ENCODE data around the gene SHANK3. TPM values are rescaled to one million over a fixed set of nuclear protein-coding genes. Genes with fewer than 3 reads are reported as not detected.

SHANK3 gene
- total RNA-seq, 1 donor from 2014 or later: not detected

DNA sequence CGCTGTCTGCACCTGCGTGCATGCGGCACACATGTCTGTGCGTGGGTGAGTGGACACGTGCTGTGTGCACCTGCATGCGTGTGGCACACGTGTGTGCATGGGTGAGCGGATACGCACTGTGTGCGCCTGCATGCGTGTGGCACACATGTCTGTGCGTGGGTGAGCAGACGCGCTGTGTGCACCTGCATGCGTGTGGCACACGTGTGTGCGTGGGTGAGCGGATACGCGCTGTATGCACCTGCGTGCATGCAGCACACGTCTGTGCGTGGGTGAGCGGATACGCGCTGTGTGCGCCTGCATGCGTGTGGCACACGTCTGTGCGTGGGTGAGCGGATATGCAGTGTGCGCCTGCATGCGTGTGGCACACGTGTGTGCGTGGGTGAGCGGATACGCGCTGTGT lies 38.3 kb downstream of the SHANK3 start:
- no peak overlapping the region for H3K27ac Mint-ChIP-seq
- TF ChIP-seq, protein P1, sequence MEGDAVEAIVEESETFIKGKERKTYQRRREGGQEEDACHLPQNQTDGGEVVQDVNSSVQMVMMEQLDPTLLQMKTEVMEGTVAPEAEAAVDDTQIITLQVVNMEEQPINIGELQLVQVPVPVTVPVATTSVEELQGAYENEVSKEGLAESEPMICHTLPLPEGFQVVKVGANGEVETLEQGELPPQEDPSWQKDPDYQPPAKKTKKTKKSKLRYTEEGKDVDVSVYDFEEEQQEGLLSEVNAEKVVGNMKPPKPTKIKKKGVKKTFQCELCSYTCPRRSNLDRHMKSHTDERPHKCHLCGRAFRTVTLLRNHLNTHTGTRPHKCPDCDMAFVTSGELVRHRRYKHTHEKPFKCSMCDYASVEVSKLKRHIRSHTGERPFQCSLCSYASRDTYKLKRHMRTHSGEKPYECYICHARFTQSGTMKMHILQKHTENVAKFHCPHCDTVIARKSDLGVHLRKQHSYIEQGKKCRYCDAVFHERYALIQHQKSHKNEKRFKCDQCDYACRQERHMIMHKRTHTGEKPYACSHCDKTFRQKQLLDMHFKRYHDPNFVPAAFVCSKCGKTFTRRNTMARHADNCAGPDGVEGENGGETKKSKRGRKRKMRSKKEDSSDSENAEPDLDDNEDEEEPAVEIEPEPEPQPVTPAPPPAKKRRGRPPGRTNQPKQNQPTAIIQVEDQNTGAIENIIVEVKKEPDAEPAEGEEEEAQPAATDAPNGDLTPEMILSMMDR (IDR thresholded peaks at IDR 0.05): no peak
- no peak overlapping the region for H3K4me3 Mint-ChIP-seq
- no peaks in the 10 kb centered on the region for H3K4me1 Mint-ChIP-seq
- H3K36me3 Mint-ChIP-seq (ENCODE audit: low read depth): no peaks in the 10 kb centered on the region
- no peaks in the 10 kb centered on the region for H3K9me3 Mint-ChIP-seq
- DNase-seq (no peak), ATAC-seq (ENCODE audit: low read depth) (no peak)
- H3K27me3 Mint-ChIP-seq: no peaks in the 10 kb centered on the region
- intact Hi-C loops (cut with micrococcal nuclease): no loop called here
- CTCF ChIA-PET: no interaction called here
- POLR2A ChIA-PET: no interaction called here

DNA sequence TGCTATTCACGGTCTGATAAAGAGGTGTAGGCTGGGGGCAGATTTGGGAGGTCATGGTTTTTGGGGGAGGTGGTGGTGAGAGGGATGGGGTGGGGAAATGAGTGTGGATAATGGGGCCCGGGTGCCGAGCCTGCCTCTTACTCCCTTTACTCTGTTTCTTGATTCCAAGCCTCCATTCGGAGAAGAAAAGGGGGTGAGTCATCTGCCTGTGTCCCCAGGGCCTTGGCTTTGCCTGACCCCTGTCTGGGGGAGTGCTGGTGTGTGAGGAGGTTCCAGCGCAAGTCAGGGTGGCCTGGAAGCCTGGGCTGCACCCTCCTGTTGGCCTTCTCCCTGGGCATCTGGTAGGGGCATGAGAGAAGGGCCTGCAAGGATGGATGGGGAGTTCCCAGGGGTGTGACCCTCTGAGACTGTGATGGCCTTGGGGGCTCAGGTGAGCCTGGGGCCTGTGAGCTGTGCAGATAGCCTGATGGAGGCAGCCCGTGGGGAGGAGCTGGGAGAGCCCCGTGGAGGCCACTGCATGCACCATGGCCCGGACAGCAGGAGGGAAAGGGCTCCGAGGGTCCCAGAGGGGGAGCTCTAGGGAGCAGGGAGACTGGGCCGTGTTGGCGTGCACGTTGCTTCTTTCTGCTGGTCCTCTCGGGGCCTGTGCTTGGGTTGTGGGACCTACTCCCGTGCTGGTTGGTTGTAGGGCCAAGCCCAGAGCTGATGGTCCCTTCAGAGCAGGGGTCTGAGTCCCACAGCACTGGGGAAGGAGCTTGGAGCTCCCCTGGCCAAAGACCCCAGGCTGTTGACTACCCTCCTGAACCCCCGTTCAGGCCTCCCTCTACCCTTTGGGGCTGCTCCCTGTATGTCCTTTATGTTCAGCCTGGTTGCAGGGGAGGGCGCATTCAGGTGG lies 39.1 kb downstream of the SHANK3 start:
- intact Hi-C loops (cut with micrococcal nuclease): no loop called here

DNA sequence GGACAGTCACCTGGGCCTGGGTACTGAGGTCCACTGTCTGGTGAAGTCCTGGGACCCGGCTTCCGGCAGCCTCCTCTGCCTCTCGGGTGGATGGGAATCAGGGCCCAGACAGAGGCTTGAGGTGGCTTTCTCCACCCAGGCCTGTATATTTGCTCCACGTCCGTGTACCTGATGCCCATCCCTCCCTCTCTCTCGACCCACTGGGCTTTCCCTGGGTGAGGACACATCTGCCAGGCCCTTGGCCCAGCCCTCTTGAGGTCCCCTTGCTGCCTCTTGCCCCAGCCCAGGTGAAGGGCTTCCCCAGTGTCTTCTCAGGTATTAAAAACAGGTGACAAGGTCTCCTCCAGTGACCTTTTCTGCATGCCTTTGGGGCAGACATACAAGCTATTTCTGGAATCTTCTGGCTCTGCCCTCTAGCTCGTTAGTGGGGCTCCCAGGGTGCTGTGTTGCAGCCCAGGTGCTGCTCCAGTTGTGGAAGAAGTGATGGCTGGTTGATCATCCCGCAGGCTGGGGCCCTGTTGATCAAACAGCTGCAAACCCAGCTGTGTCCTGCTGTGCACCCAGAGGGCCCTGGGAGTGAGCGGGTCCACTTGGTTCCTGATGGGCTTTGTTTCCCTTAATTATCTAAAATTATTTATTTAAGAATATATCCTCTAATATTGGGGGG lies 39.9 kb downstream of the SHANK3 start:
- intact Hi-C loops (cut with micrococcal nuclease): no loop called here
- Mint-ChIP-seq H3K27me3 (no peaks in the 10 kb centered on the region), H3K4me3 (no peak overlapping the region), H3K4me1 (no peaks in the 10 kb centered on the region), H3K27ac (no peak overlapping the region), H3K36me3 (ENCODE audit: low read depth) (no peaks in the 10 kb centered on the region), H3K9me3 (no peaks in the 10 kb centered on the region)
- TF ChIP-seq, protein P1 (IDR thresholded peaks at IDR 0.05): no peak
- POLR2A ChIA-PET: no interaction called here
- CTCF ChIA-PET: no interaction called here
- ATAC-seq (ENCODE audit: low read depth): no peak
- no peak for DNase-seq

More for the DNA sequence above, 39.1 kb downstream of the SHANK3 start:
- Mint-ChIP-seq H3K27ac (no peak overlapping the region), H3K4me1 (no peaks in the 10 kb centered on the region), H3K4me3 (no peak overlapping the region), H3K27me3 (no peaks in the 10 kb centered on the region), H3K9me3 (no peaks in the 10 kb centered on the region), H3K36me3 (ENCODE audit: low read depth) (no peaks in the 10 kb centered on the region)
- TF ChIP-seq, protein P1 (IDR thresholded peaks at IDR 0.05): no peak
- DNase-seq: no peak
- POLR2A ChIA-PET: no interaction called here
- CTCF ChIA-PET: no interaction called here
- no peak for ATAC-seq (ENCODE audit: low read depth)

DNA sequence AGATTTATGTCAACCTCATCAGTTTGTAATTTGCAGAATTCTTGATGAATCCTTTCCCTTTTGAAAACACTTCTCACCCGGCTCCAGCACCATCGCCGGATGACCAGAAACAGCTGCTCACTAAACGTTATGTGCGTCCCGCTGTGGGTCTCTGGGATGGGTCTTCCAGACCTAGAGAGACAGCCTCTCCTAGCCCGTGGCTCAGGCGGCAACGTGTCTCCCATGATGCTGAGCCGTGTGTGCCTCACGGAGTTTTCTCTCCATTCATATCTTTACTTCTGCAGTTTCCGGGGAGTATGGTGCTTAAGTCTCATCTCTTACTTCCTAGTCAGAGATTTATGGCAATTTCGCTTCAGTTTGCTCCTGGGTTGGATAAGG lies 40.4 kb downstream of the SHANK3 start:
- TF ChIP-seq, protein P1 (IDR thresholded peaks at IDR 0.05): no peak
- ChIA-PET CTCF (no interaction called here), POLR2A (no interaction called here)
- ATAC-seq (ENCODE audit: low read depth): no peak
- no peak overlapping the region for H3K4me3 Mint-ChIP-seq
- no peak for DNase-seq
- no peaks in the 10 kb centered on the region for H3K9me3 Mint-ChIP-seq
- no peaks in the 10 kb centered on the region for H3K36me3 Mint-ChIP-seq (ENCODE audit: low read depth)
- intact Hi-C loops (cut with micrococcal nuclease): no loop called here
- H3K27ac Mint-ChIP-seq: no peak overlapping the region
- no peaks in the 10 kb centered on the region for H3K4me1 Mint-ChIP-seq
- H3K27me3 Mint-ChIP-seq: no peaks in the 10 kb centered on the region

DNA sequence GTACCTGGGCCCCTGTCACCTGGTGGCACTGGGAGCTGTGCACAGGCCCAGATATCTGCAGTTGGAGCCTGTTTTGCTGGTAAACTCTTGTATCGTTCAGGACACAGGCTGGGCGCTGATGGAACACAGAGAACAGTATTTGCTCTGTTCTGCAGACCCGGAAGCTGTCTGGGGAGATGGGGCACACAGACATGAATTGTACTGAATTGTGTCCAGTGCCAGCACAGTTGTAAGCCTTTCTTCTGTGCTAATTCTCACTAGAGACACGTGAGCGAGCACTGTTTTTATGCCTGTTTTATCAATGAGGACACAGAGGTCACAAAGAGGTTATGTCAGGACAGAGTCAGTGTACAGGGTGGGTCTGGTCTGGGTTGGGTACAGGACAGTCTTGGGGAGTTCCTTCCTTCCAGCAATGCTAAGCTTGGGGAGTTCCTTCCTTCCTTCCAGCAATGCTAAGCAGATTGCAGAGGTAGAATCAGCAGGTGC lies 41.0 kb downstream of the SHANK3 start:
- no peak for DNase-seq
- ChIA-PET POLR2A (no interaction called here), CTCF (no interaction called here)
- Mint-ChIP-seq H3K27ac (no peak overlapping the region), H3K9me3 (no peaks in the 10 kb centered on the region), H3K27me3 (no peaks in the 10 kb centered on the region), H3K36me3 (ENCODE audit: low read depth) (no peaks in the 10 kb centered on the region), H3K4me3 (no peak overlapping the region), H3K4me1 (no peaks in the 10 kb centered on the region)
- TF ChIP-seq, protein P1 (IDR thresholded peaks at IDR 0.05): no peak
- no peak for ATAC-seq (ENCODE audit: low read depth)
- intact Hi-C loops (cut with micrococcal nuclease): no loop called here
